HepG2 (cell line): Measurements from ENCODE around the gene NFAT5. TPM values are rescaled to one million over a fixed set of nuclear protein-coding genes. Genes with fewer than 3 reads are reported as not detected.

ENCODE experiments used
- ATAC-seq: fragments of 200-7000 bp; cut with Tn5 transposase; 3 replicates; pipeline ENCODE4 v1.9.1; 2020; ENCODE audit warnings: mild to moderate bottlenecking, moderate library complexity
- BruUV-seq: library from RNA; stranded (reverse); fragments of 400-500 nt; replicated peaks from 2 replicates; lab custom pipeline; 2021; lab: Mats Ljungman, UMichigan
- CTCF ChIA-PET: fragments of 300-600 bp; formaldehyde crosslinking; extraction: SDS; loops from one replicate; lab custom pipeline; 2021; ENCODE audit warnings: low total read pairs, inconsistent platforms, low intra/inter-chr PET ratio; lab: Yijun Ruan, JAX
- POLR2A ChIA-PET: fragments of 350-600 bp; sonication (Branson Sonifier 250); formaldehyde crosslinking; loops from one replicate; lab custom pipeline; 2020; ENCODE audit warnings: antibody characterized with exemption, inconsistent platforms; lab: Yijun Ruan, JAX
- DNase-seq: peaks from one replicate; pipeline ENCODE4 v3.0.0-alpha.2; 2015; ENCODE audit warnings: low spot score
- FAIRE-seq: peaks from 3 replicates; lab custom pipeline; 2011; peaks lifted over from hg19 to GRCh38; lab: Jason Lieb, UNC
- H2AFZ ChIP-seq: one replicate; pipeline ENCODE4 v1.6.1; 2011; ENCODE audit warnings: low read length, inconsistent platforms
- H3K27ac ChIP-seq: fragments of 300-600 bp; 3 replicates; pipeline ENCODE4 v1.8.0; 2011; ENCODE audit warnings: mixed run types, mild to moderate bottlenecking, mixed read lengths, low read length, inconsistent platforms; ENCODE audit not compliant: insufficient read depth; ENCODE audit errors: extremely low read length
- H3K27me3 ChIP-seq, 2 experiments: fragments of 200-600 bp in 1 of 2; 2 replicates in 1 of 2; 3 replicates in 1 of 2; pipeline versions ENCODE4 v1.6.0 to v1.8.0; 2011; ENCODE audit warnings: low read length in 2 of 2, mild to moderate bottlenecking in 2 of 2, moderate library complexity in 2 of 2, inconsistent platforms in 1 of 2; ENCODE audit not compliant: insufficient read depth in 2 of 2, control insufficient read depth in 1 of 2
- H3K36me3 ChIP-seq, 2 experiments: fragments of 200-600 bp in 1 of 2; replicated peaks in 1 of 2; 2 replicates in 1 of 2; 3 replicates in 1 of 2; pipeline versions ENCODE4 v1.5.1 to v1.8.0; 2011; ENCODE audit warnings: low read length in 2 of 2, inconsistent platforms in 1 of 2; ENCODE audit not compliant: insufficient read depth in 2 of 2, control insufficient read depth in 1 of 2
- H3K4me1 ChIP-seq: 2 replicates; pipeline ENCODE4 v1.5.1; 2012; ENCODE audit warnings: low read length, inconsistent platforms; ENCODE audit not compliant: insufficient read depth
- H3K4me2 ChIP-seq: 2 replicates; pipeline ENCODE4 v1.6.0; 2011; ENCODE audit warnings: low read depth, low read length, inconsistent platforms
- H3K4me3 ChIP-seq, 3 experiments: fragments of 200-600 bp in 1 of 3; sonication (generic), shearing (Covaris generic) in 1 of 3; replicated peaks in 1 of 3; 2 replicates each; pipeline ENCODE4 v1.5.1; 2011 to 2016; ENCODE audit warnings: low read length in 3 of 3, inconsistent platforms in 2 of 3, low read depth in 2 of 3, mild to moderate bottlenecking in 2 of 3, control low read depth in 1 of 3, mixed read lengths in 1 of 3; ENCODE audit not compliant: insufficient read depth in 1 of 3
- H3K79me2 ChIP-seq: one replicate; pipeline ENCODE4 v1.6.1; 2011; ENCODE audit warnings: low read length, inconsistent platforms; ENCODE audit not compliant: insufficient read depth
- H3K9ac ChIP-seq: 2 replicates; pipeline ENCODE4 v1.6.0; 2011; ENCODE audit warnings: mild to moderate bottlenecking, low read depth, low read length, inconsistent platforms; ENCODE audit not compliant: insufficient read depth
- H3K9me3 ChIP-seq: 2 replicates; pipeline ENCODE4 v1.5.1; 2012; ENCODE audit warnings: mild to moderate bottlenecking, low read length
- H4K20me1 ChIP-seq: 2 replicates; pipeline ENCODE4 v1.6.0; 2011; ENCODE audit warnings: inconsistent platforms, mild to moderate bottlenecking, low read length, moderate library complexity; ENCODE audit not compliant: insufficient read depth
- DBP ChIP-seq: sonication (generic); formaldehyde crosslinking; IDR thresholded peaks from 2 replicates; pipeline ENCODE4 v1.4.0; 2020; ENCODE audit warnings: missing genetic modification reagents; ENCODE audit errors: not compliant biosample characterization
- EZH2 ChIP-seq: conservative IDR thresholded peaks from 2 replicates; pipeline ENCODE4 v1.6.1; 2012; ENCODE audit warnings: mild to moderate bottlenecking, low read depth, low read length, moderate library complexity
- NFAT5 ChIP-seq: sonication (generic); formaldehyde crosslinking; IDR thresholded peaks from 2 replicates; pipeline ENCODE4 v1.4.0; 2020; ENCODE audit warnings: missing genetic modification reagents
- POLR2G ChIP-seq: fragments of 200-400 bp; formaldehyde crosslinking; IDR thresholded peaks from 2 replicates; pipeline ENCODE4 v1.6.1; 2018; ENCODE audit warnings: mild to moderate bottlenecking, low read depth, low read length, moderate library complexity
- RBM22 ChIP-seq: fragments of 200-400 bp; formaldehyde crosslinking; optimal IDR thresholded peaks from 2 replicates; pipeline ENCODE3; 2017; ENCODE audit warnings: mild to moderate bottlenecking, low read length, moderate library complexity
- SSRP1 ChIP-seq: IDR thresholded peaks from 2 replicates; pipeline ENCODE4 v1.6.1; 2016; ENCODE audit warnings: control low read depth
- ZC3H13 ChIP-seq: sonication (generic); formaldehyde crosslinking; IDR thresholded peaks from 2 replicates; pipeline ENCODE4 v1.8.1; 2023; ENCODE audit warnings: mild to moderate bottlenecking, missing genetic modification reagents, moderate library complexity
- ZFP1 ChIP-seq: IDR thresholded peaks from 2 replicates; pipeline ENCODE4 v1.6.1; 2016
- ZNF264 ChIP-seq: sonication (generic); formaldehyde crosslinking; IDR thresholded peaks from 2 replicates; pipeline ENCODE4 v1.4.0; 2020; ENCODE audit warnings: missing genetic modification reagents
- WGBS: methylation state at CpG from one replicate; pipeline ENCODE4 v1.1.6; 2017; ENCODE audit warnings: low lambda C conversion rate; 5-methylcytosine and 5-hydroxymethylcytosine counted together
- in situ Hi-C: cut with HindIII; loops from 2 replicates; pipeline ENCODE4 v1.10.0; 2017; ENCODE audit warnings: low pct_unique_long_range_greater_than_20kb; ENCODE audit not compliant: extremely low pct_ligation_motif_present
- intact Hi-C: fragments of 100-400 bp; cut with micrococcal nuclease; formaldehyde crosslinking; loops from one replicate; pipeline ENCODE4 v1.10.0; 2022; ENCODE audit not compliant: unreplicated experiment
- polyA plus RNA-seq, 8 experiments: library from polyadenylated mRNA; depleted of rRNA in 3 of 8; stranded (reverse) in 7 of 8; unstranded in 1 of 8; fragments of >200 nt; fragmentation: Illumina TruSeq in 4 of 8; extraction: Trizol in 4 of 8; gene quantifications; 2 replicates each; pipeline versions ENCODE4 v1.2.1 to v1.2.3, GENCODE V29; 2011 to 2016; ENCODE audit warnings: low read depth in 4 of 8, missing spikeins in 1 of 8, mixed read lengths in 1 of 8; ENCODE audit not compliant: insufficient read depth in 1 of 8
- total RNA-seq, 5 experiments: library from RNA; depleted of rRNA; stranded (reverse); fragments of >200 nt; fragmentation: Illumina TruSeq; extraction: Trizol; gene quantifications; 2 replicates each; pipeline ENCODE4 v1.2.3, GENCODE V29; 2016; ENCODE audit warnings: low read depth in 1 of 5
- TF ChIP-seq, protein P1 (sequence below): sonication (generic); formaldehyde crosslinking; IDR thresholded peaks from 2 replicates; pipeline ENCODE4 v1.4.0; 2020; ENCODE audit warnings: missing genetic modification reagents

The NFAT5 gene
- total and polyA plus RNA-seq, 2 of the 13 experiments (the other 11 are each of a cell fraction or from before 2014, with no cell fraction given): 20.5 to 54.3 TPM

DNA sequence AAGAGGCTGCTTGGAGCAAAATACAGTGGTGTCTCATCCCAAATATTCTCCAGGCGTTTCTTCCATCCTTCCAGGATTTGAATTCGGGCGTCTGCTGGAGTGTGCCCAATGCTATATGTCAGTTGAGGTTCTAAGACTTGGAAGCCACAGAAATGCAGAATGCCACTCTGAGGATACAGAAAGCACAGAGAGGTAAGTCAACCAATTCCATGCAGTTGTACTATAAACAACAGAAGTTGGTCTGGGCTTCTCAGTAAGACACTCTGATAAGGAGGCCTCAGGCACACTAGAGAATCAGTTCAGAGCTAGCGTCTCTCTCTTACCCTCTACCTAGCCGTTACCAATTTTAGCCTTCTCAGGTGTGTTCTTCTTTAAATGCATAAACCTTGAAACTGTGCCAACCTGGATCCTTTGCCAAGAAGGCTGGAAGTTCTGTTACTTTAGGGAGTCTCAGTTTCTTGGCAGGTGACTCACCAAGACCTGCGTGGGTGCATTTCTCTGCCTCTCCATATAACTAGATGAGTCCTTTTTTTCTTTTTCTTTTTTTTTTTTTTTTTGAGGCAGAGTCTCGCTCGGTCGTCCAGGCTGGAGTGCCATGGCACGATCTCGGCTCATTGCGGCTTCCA lies 145.5 kb downstream of the NFAT5 start:
- Histone ChIP-seq H3K4me2 (no peak overlapping the region), H4K20me1 (no peaks in the 10 kb centered on the region), H2AFZ (no peak overlapping the region), H3K79me2 (no peaks in the 10 kb centered on the region), H3K4me3 (no peak overlapping the region), H3K4me1 (peaks cover 7% of the 10 kb centered on the region; the same call in 1 of the 2 replicates), H3K9ac (no peak overlapping the region), H3K27ac (no peak overlapping the region), H3K27me3 (no peaks in the 10 kb centered on the region), H3K36me3 (peaks cover 18 to 55% of the 10 kb centered on the region in 2 experiments), H3K9me3 (no peaks in the 10 kb centered on the region)
- DNase-seq: no peak
- WGBS: 97% methylated on average over 12 of the region's 12 CpGs
- ChIA-PET POLR2A (interaction anchor here (1.2 to 6.1 kb wide), 3 partner anchors 13 to 15 kb away, joined by 3 to 36 read pairs (median 4); partner anchors contain the start of gene NQO1), CTCF (interaction anchor here (3.0 kb wide), 1 partner anchor 43 kb away, joined by 38 read pairs; the partner anchor contains the start of gene NOB1)
- intact Hi-C loops: no loop called here
- in situ Hi-C loops: loop anchor here (5.0 kb wide), 1 partner anchor 41 kb away; the partner anchor contains the start of gene NOB1
- FAIRE-seq: no peak
- ATAC-seq: no peak
- TF ChIP-seq ZC3H13 (no peak), SSRP1 (CRISPR knock-in tag) (0 out of 2 replicates have a peak, but pooled peaks have one; percentile 56), NFAT5 (CRISPR knock-in tag) (no peak), DBP (CRISPR knock-in tag) (no peak), POLR2G (peak; percentile 42), EZH2 (no peak), ZNF264 (CRISPR knock-in tag) (no peak), ZFP1 (CRISPR knock-in tag) (no peak), RBM22 (peak; percentile 86)
- TF ChIP-seq, protein P1, sequence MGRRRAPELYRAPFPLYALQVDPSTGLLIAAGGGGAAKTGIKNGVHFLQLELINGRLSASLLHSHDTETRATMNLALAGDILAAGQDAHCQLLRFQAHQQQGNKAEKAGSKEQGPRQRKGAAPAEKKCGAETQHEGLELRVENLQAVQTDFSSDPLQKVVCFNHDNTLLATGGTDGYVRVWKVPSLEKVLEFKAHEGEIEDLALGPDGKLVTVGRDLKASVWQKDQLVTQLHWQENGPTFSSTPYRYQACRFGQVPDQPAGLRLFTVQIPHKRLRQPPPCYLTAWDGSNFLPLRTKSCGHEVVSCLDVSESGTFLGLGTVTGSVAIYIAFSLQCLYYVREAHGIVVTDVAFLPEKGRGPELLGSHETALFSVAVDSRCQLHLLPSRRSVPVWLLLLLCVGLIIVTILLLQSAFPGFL (CRISPR knock-in tag): no peak
- no TSS peak for BruUV-seq
